SK-N-SH treated with all-trans-retinoic acid at 6 μM for 48 hours (cell line): ENCODE results near the gene NEB.

ENCODE experiments used
- CSDC2 ChIP-seq: fragments of 250-450 bp; sonication (Bioruptor Pico); IDR thresholded peaks from 2 replicates; pipeline ENCODE4 v1.5.0; 2020; ENCODE audit warnings: mild to moderate bottlenecking, moderate library complexity
- ISL1 ChIP-seq: fragments of 250-450 bp; sonication (Bioruptor Pico); IDR thresholded peaks from 2 replicates; pipeline ENCODE4 v2.1.2; 2022; ENCODE audit warnings: mild to moderate bottlenecking, moderate library complexity
- RARB ChIP-seq: fragments of 250-450 bp; sonication (Bioruptor Pico); IDR thresholded peaks from 2 replicates; pipeline ENCODE4 v1.8.0; 2021; ENCODE audit warnings: mild to moderate bottlenecking, moderate library complexity
- TCF4 ChIP-seq: fragments of 250-450 bp; sonication (Bioruptor Pico); IDR thresholded peaks from 2 replicates; pipeline ENCODE4 v1.8.0; 2021; ENCODE audit warnings: mild to moderate bottlenecking, moderate library complexity, borderline replicate concordance
- ZC3H10 ChIP-seq: fragments of 250-450 bp; sonication (Bioruptor Pico); IDR thresholded peaks from 2 replicates; pipeline ENCODE4 v1.5.1; 2021; ENCODE audit warnings: mild to moderate bottlenecking, moderate library complexity
- ZFP3 ChIP-seq: fragments of 250-450 bp; sonication (Bioruptor Pico); IDR thresholded peaks from 2 replicates; pipeline ENCODE4 v1.5.0; 2020; ENCODE audit warnings: mild to moderate bottlenecking, moderate library complexity
- TF ChIP-seq, protein P1 (sequence below): fragments of 250-450 bp; sonication (Bioruptor Pico); IDR thresholded peaks from 2 replicates; pipeline ENCODE4 v1.8.0; 2020; ENCODE audit warnings: mild to moderate bottlenecking, moderate library complexity, borderline replicate concordance
- TF ChIP-seq, protein P2 (sequence below): fragments of 250-450 bp; sonication (Bioruptor Pico); IDR thresholded peaks from 2 replicates; pipeline ENCODE4 v1.8.0; 2021; ENCODE audit warnings: low read depth, mild to moderate bottlenecking, moderate library complexity, borderline replicate concordance

DNA sequence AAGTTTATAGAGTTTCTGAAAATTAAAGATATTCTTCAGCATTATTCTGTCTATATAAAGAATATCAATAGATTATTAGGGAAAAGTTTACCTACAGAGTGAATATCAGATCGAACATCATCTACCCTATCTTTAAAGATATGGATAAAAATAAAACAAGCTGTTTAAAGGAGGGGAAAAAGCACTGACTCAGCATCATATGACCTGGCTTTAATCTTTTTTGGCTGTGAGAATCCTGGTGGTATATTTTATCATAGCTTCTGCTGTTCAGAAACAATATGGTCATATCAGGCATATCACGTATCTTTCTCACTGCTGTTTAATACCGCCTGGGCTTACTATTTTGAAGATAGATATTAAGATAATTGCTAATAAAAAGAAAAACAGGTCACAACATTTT lies 80.2 kb downstream of the NEB start:
- TF ChIP-seq ZFP3 (no peak), CSDC2 (CRISPR knock-in tag) (no peak), ZC3H10 (CRISPR knock-in tag) (no peak), TCF4 (CRISPR knock-in tag) (no peak), ISL1 (CRISPR knock-in tag) (no peak), RARB (no peak)
- TF ChIP-seq, protein P1, sequence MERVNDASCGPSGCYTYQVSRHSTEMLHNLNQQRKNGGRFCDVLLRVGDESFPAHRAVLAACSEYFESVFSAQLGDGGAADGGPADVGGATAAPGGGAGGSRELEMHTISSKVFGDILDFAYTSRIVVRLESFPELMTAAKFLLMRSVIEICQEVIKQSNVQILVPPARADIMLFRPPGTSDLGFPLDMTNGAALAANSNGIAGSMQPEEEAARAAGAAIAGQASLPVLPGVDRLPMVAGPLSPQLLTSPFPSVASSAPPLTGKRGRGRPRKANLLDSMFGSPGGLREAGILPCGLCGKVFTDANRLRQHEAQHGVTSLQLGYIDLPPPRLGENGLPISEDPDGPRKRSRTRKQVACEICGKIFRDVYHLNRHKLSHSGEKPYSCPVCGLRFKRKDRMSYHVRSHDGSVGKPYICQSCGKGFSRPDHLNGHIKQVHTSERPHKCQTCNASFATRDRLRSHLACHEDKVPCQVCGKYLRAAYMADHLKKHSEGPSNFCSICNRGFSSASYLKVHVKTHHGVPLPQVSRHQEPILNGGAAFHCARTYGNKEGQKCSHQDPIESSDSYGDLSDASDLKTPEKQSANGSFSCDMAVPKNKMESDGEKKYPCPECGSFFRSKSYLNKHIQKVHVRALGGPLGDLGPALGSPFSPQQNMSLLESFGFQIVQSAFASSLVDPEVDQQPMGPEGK (CRISPR knock-in tag), result no peak
- TF ChIP-seq, protein P2, sequence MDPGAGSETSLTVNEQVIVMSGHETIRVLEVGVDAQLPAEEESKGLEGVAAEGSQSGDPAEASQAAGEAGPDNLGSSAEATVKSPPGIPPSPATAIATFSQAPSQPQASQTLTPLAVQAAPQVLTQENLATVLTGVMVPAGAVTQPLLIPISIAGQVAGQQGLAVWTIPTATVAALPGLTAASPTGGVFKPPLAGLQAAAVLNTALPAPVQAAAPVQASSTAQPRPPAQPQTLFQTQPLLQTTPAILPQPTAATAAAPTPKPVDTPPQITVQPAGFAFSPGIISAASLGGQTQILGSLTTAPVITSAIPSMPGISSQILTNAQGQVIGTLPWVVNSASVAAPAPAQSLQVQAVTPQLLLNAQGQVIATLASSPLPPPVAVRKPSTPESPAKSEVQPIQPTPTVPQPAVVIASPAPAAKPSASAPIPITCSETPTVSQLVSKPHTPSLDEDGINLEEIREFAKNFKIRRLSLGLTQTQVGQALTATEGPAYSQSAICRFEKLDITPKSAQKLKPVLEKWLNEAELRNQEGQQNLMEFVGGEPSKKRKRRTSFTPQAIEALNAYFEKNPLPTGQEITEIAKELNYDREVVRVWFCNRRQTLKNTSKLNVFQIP (CRISPR knock-in tag), result no peak
